Peyer's patch (tissue), 4 donors: ENCODE measurements around the gene ELP2.

ENCODE experiments used
- CTCF ChIP-seq, 6 experiments: fragments of 450-650 bp in 4 of 6; fragments of 200-600 bp in 2 of 6; sonication (generic) in 1 of 6; IDR thresholded peaks; one replicate each; pipeline ENCODE4 v1.5.1; 2017 to 2019; ENCODE audit warnings: antibody characterized with exemption in 6 of 6, mild to moderate bottlenecking in 3 of 6, moderate library complexity in 1 of 6
- POLR2A ChIP-seq, 2 donors: fragments of 450-650 bp; IDR thresholded peaks; one replicate each; pipeline ENCODE4 v1.5.1; 2017; ENCODE audit warnings: antibody characterized with exemption in 2 of 2, mild to moderate bottlenecking in 2 of 2, moderate library complexity in 2 of 2

DNA sequence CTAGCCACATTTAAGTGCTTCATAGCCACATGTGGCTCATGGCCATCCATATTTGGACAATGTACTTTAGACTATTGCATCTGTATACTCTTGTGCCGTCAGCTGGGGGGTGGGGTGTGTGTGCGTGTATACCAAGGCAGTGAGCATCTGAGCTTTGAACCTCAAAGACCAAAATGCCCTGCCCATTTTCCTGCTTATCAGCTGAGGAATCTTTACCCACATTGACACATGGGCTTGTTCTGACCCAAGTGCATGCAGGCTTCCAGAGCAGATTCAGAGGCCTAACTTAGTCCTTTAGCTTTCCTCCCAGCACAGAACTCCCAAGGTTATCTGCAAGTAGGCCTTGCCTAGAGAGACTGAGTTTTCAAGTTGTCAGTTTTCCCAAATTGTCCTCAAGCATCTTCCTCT lies 46.5 kb downstream of the ELP2 start:
- no peak for TF ChIP-seq CTCF (IDR thresholded peaks at IDR 0.05)
- TF ChIP-seq POLR2A (IDR thresholded peaks at IDR 0.05), result no peak
